H1 (cell line): ENCODE results near the gene EPSTI1.

Experiments
- BRCA1 ChIP-seq: IDR thresholded peaks from 2 replicates; pipeline ENCODE4 v1.6.1; 2012; ENCODE audit warnings: low read depth, low read length, improper control_type of control experiment
- EP300 ChIP-seq, 2 experiments: IDR thresholded peaks; 1 replicate in 1 of 2; 2 replicates in 1 of 2; pipeline ENCODE4 v1.6.1; 2011 to 2012; ENCODE audit warnings: low read depth in 2 of 2, low read length in 2 of 2, mild to moderate bottlenecking in 2 of 2, borderline replicate concordance in 1 of 2, inconsistent platforms in 1 of 2, moderate library complexity in 1 of 2
- GABPA ChIP-seq: IDR thresholded peaks from 2 replicates; pipeline ENCODE4 v1.6.1; 2011; ENCODE audit warnings: mild to moderate bottlenecking, low read length, moderate library complexity, borderline replicate concordance; ENCODE audit not compliant: insufficient read depth
- HDAC6 ChIP-seq: IDR thresholded peaks from one replicate; pipeline ENCODE4 v1.7.1; 2012; ENCODE audit warnings: low read depth, mild to moderate bottlenecking, inconsistent platforms, low read length, moderate library complexity
- RAD21 ChIP-seq, 2 experiments: IDR thresholded peaks in 1 of 2; conservative IDR thresholded peaks in 1 of 2; 2 replicates each; pipeline ENCODE4 v1.6.1; 2011; ENCODE audit warnings: low read depth in 2 of 2, low read length in 2 of 2, improper control_type of control experiment in 1 of 2, inconsistent platforms in 1 of 2, mild to moderate bottlenecking in 1 of 2, moderate library complexity in 1 of 2
- RFX5 ChIP-seq: IDR thresholded peaks from 2 replicates; pipeline ENCODE4 v1.6.1; 2011; ENCODE audit warnings: low read depth, low read length, improper control_type of control experiment, borderline replicate concordance
- TAF1 ChIP-seq: IDR thresholded peaks from 2 replicates; pipeline ENCODE4 v1.6.1; 2011; ENCODE audit warnings: mild to moderate bottlenecking, low read depth, low read length
- TF ChIP-seq, protein P1 (sequence below), 3 experiments: IDR thresholded peaks; 1 replicate in 2 of 3; 2 replicates in 1 of 3; pipeline versions ENCODE4 v1.5.1 to v1.6.1; 2011; ENCODE audit warnings: low read length in 3 of 3, mild to moderate bottlenecking in 3 of 3, inconsistent platforms in 2 of 3, low read depth in 1 of 3, moderate library complexity in 1 of 3; ENCODE audit not compliant: insufficient read depth in 1 of 3; ENCODE audit errors: control extremely low read depth in 1 of 3
- TF ChIP-seq, protein P2 (sequence below): IDR thresholded peaks from 2 replicates; pipeline ENCODE4 v1.6.1; 2012; ENCODE audit warnings: inconsistent platforms

DNA sequence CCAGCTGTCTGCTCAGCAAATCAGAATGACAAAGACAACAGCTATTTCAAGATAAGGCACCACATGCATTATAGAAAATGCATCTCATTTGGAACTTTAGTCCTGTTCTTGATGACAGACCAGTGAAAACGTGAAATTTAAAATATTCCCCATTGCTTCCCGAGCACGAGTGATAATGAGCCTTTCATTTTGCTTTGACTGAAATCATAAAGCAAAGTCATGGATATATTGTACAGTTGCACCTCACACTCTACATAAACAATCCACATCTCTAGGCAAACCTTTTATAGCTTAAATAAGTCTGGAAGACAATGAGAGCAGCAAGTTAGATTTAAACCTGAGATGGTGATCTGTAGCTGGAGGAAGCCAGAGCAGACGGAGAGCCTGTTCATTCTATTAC is 131.6 kb downstream of the EPSTI1 start:
- TF ChIP-seq RAD21 (IDR thresholded peaks at IDR 0.05 in 1 of 2, conservative IDR thresholded peaks at IDR 0.05 in 1 of 2; ENCODE audit: low read depth in 2 of 2, low read length in 2 of 2) (no peak), RFX5 (no peak), TAF1 (no peak), BRCA1 (no peak), EP300 (IDR thresholded peaks at IDR 0.05; ENCODE audit: borderline replicate concordance in 1 of 2, low read depth in 2 of 2, low read length in 2 of 2) (no peak), GABPA (no peak), HDAC6 (no peak)
- TF ChIP-seq, protein P1, sequence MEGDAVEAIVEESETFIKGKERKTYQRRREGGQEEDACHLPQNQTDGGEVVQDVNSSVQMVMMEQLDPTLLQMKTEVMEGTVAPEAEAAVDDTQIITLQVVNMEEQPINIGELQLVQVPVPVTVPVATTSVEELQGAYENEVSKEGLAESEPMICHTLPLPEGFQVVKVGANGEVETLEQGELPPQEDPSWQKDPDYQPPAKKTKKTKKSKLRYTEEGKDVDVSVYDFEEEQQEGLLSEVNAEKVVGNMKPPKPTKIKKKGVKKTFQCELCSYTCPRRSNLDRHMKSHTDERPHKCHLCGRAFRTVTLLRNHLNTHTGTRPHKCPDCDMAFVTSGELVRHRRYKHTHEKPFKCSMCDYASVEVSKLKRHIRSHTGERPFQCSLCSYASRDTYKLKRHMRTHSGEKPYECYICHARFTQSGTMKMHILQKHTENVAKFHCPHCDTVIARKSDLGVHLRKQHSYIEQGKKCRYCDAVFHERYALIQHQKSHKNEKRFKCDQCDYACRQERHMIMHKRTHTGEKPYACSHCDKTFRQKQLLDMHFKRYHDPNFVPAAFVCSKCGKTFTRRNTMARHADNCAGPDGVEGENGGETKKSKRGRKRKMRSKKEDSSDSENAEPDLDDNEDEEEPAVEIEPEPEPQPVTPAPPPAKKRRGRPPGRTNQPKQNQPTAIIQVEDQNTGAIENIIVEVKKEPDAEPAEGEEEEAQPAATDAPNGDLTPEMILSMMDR (IDR thresholded peaks at IDR 0.05; ENCODE audit: control extremely low read depth in 1 of 3, insufficient read depth in 1 of 3, low read depth in 1 of 3, low read length in 3 of 3), result no peak
- TF ChIP-seq, protein P2, sequence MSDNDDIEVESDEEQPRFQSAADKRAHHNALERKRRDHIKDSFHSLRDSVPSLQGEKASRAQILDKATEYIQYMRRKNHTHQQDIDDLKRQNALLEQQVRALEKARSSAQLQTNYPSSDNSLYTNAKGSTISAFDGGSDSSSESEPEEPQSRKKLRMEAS, result no peak
